ENCODE results near the gene KLF7. TPM values are rescaled to one million over a fixed set of nuclear protein-coding genes. Genes with fewer than 3 reads are reported as not detected.

KLF7 gene
- total RNA-seq, 1 experiment from 2014 or later = 32.2 TPM

GRCh38 chr2:207086136-207086535 is 79.6 kb downstream of the KLF7 start:
- no peak for DNase-seq
- no peak overlapping the region for H3K4me3 Mint-ChIP-seq
- Histone ChIP-seq H2AK5ac (ENCODE audit: insufficient read length, low read length) (no peak overlapping the region), H2AFZ (ENCODE audit: low read length) (no peak overlapping the region), H3K27me3 (ENCODE audit: insufficient read depth, low read length) (no peaks in the 10 kb centered on the region), H3K4me2 (ENCODE audit: insufficient read depth, insufficient read length, low read length) (no peak overlapping the region), H3K4ac (ENCODE audit: low read depth, low read length) (no peak overlapping the region), H3K79me1 (ENCODE audit: insufficient read depth, low read depth, low read length, poor library complexity, severe bottlenecking) (no peaks in the 10 kb centered on the region), H3K14ac (ENCODE audit: insufficient read depth, low read length) (no peak overlapping the region), H3K23me2 (ENCODE audit: insufficient read length, low read depth, low read length, poor library complexity, severe bottlenecking) (no peaks in the 10 kb centered on the region), H3T11ph (ENCODE audit: low read length) (no peak overlapping the region), H3K56ac (ENCODE audit: insufficient read length, low read depth, low read length) (no peak overlapping the region), H3K23ac (ENCODE audit: insufficient read length, low read depth, low read length) (no peak overlapping the region), H4K91ac (ENCODE audit: insufficient read length, low read depth, low read length) (no peak overlapping the region), H2BK20ac (ENCODE audit: low read depth, low read length, poor library complexity, severe bottlenecking) (no peak overlapping the region), H2BK120ac (ENCODE audit: low read depth, low read length, poor library complexity, severe bottlenecking) (no peak overlapping the region), H3K9ac (ENCODE audit: extremely low read depth, insufficient read length, low read length) (no peak overlapping the region), H2BK5ac (ENCODE audit: insufficient read length, low read length) (no peak overlapping the region), H4K5ac (ENCODE audit: insufficient read length, low read depth, low read length) (no peak overlapping the region), H4K8ac (replicated peaks; ENCODE audit: insufficient read length, low read depth, low read length) (no peak overlapping the region), H3K27ac (ENCODE audit: insufficient read length, low read depth, low read length) (no peak overlapping the region), H3K79me2 (ENCODE audit: insufficient read depth, low read length) (peaks cover 3% of the 10 kb centered on the region; the same call in 1 of the 2 replicates), H2BK15ac (ENCODE audit: low read depth, low read length) (no peak overlapping the region), H2BK12ac (ENCODE audit: insufficient read length, low read depth, low read length) (no peak overlapping the region), H4K20me1 (ENCODE audit: control insufficient read depth, insufficient read depth, insufficient read length) (no peaks in the 10 kb centered on the region), H3K4me1 (ENCODE audit: insufficient read depth, low read length) (peaks cover 7% of the 10 kb centered on the region), H3K9me3 (ENCODE audit: control insufficient read depth, low read depth, low read length) (no peaks in the 10 kb centered on the region), H3K18ac (ENCODE audit: insufficient read length, low read depth, low read length) (no peak overlapping the region)
- no peaks in the 10 kb centered on the region for H3K27me3 Mint-ChIP-seq (ENCODE audit: low read depth)
- H3K27ac Mint-ChIP-seq = peak overlapping the region in 2 of 3 experiments; percentile 25 to 46; a peak in 1 of 7 replicates
- H3K9me3 Mint-ChIP-seq = no peaks in the 10 kb centered on the region
- TF ChIP-seq, protein P1, sequence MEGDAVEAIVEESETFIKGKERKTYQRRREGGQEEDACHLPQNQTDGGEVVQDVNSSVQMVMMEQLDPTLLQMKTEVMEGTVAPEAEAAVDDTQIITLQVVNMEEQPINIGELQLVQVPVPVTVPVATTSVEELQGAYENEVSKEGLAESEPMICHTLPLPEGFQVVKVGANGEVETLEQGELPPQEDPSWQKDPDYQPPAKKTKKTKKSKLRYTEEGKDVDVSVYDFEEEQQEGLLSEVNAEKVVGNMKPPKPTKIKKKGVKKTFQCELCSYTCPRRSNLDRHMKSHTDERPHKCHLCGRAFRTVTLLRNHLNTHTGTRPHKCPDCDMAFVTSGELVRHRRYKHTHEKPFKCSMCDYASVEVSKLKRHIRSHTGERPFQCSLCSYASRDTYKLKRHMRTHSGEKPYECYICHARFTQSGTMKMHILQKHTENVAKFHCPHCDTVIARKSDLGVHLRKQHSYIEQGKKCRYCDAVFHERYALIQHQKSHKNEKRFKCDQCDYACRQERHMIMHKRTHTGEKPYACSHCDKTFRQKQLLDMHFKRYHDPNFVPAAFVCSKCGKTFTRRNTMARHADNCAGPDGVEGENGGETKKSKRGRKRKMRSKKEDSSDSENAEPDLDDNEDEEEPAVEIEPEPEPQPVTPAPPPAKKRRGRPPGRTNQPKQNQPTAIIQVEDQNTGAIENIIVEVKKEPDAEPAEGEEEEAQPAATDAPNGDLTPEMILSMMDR (conservative IDR thresholded peaks at IDR 0.05) = no peak
- WGBS (ENCODE audit: extremely low coverage, insufficient read length, low lambda C conversion rate) = no CpG with 5 or more reads among the region's 8 CpGs
- peaks cover 31 to 35% of the 10 kb centered on the region in 2 experiments for H3K4me1 Mint-ChIP-seq
- peaks cover 9 to 35% (median 16%) of the 10 kb centered on the region in 3 experiments for H3K36me3 Mint-ChIP-seq (ENCODE audit: insufficient read depth in 1 of 3, low read depth in 3 of 3)
